Epidermal melanocyte (primary cell): ENCODE results near the gene CENPN.

Experiments
- DNase-seq: peaks from one replicate; pipeline ENCODE4 v3.0.0; 2011; ENCODE audit warnings: low spot score; ENCODE audit not compliant: insufficient read length

Gene CENPN

GRCh38 chr16:81029930-81030604 is 23.1 kb downstream of the CENPN start:
- no peak for DNase-seq

- DNase-seq = peak; percentile 73
These were observed 28.5 kb downstream of the CENPN start, which contains the start of gene ATMIN for GRCh38 chr16:81035398-81035974. Gene ATMIN, plus strand, starts transcription at chr16:81035842. Its CDS starts 29 bp downstream, at chr16:81035871.

GRCh38 chr16:81035975-81036750 is 29.1 kb downstream of the CENPN start:
- DNase-seq = no peak

- DNase-seq = no peak
These were observed 29.8 kb downstream of the CENPN start for GRCh38 chr16:81036751-81037350.

GRCh38 chr16:81040131-81040530 is 33.1 kb downstream of the CENPN start:
- DNase-seq = no peak

GRCh38 chr16:81040842-81041241 is 33.8 kb downstream of the CENPN start:
- DNase-seq = no peak

- no peak for DNase-seq
These were observed 34.7 kb downstream of the CENPN start for GRCh38 chr16:81041696-81042095.

GRCh38 chr16:81042821-81043220 is 35.8 kb downstream of the CENPN start:
- no peak for DNase-seq

- no peak for DNase-seq
These were observed 46.7 kb downstream of the CENPN start for GRCh38 chr16:81053761-81054160.

- no peak for DNase-seq
These were observed 53.7 kb downstream of the CENPN start for GRCh38 chr16:81060576-81061306.

GRCh38 chr16:81061307-81061640 is 54.3 kb downstream of the CENPN start:
- DNase-seq = no peak

- no peak for DNase-seq
These were observed 55.0 kb downstream of the CENPN start for GRCh38 chr16:81061871-81062608.

GRCh38 chr16:81066681-81067080 is 59.7 kb downstream of the CENPN start:
- no peak for DNase-seq

GRCh38 chr16:81067166-81067565 is 60.2 kb downstream of the CENPN start:
- no peak for DNase-seq

GRCh38 chr16:81069063-81069462 is 62.0 kb downstream of the CENPN start:
- DNase-seq = no peak

- DNase-seq = no peak
These were observed 64.0 kb downstream of the CENPN start for GRCh38 chr16:81070979-81071378.

- DNase-seq = no peak
These were observed 64.8 kb downstream of the CENPN start for GRCh38 chr16:81071805-81072204.

- DNase-seq = no peak
These were observed 66.7 kb downstream of the CENPN start for GRCh38 chr16:81073560-81074330.

GRCh38 chr16:81076566-81077075 is 69.6 kb downstream of the CENPN start:
- peak; percentile 73 for DNase-seq
